ENCODE results near the gene HMCN2. TPM values are rescaled to one million over a fixed set of nuclear protein-coding genes. Genes with fewer than 3 reads are reported as not detected.
A peak's percentile ranks its signal among the peaks of the same experiment; 100 is the strongest.

The HMCN2 gene
- total RNA-seq, 2 experiments from 2014 or later: not detected

DNA sequence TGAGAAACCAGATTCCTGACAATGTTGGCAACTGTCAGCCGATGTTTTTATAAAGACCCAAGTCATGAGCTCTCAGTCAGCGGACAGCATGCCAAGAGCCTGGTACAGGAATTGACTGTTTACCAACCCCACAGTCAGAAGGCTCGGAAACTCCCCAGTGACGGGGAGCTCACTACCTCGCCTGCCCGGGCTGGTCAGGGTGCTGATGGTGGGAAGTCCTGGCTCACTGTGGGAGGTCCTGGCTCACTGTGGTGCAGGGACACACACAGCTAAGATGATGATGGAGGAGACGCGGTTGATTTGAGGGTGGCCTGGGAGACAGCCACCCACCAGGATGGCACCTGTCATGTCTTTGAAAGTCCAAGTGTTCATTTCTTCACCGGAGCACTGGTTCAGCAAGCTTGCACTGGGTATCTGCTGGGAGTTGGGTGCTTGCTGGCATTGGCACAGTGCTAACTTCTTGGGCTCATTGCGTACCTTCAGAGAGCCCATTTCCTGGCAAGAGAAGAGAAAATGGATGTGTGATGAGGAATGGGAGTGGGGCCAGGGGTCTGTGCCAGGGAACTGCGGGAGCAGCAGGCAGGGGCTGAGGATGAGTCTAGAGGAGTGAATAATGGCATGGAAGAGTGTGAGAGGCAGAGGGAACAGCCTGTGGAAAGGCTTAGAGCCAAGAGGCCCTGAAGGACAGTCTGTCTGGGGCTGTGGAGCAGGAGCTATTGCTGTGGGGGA lies 194.5 kb downstream of the HMCN2 start:
- Histone ChIP-seq H3K79me2 (ENCODE audit: insufficient read depth, low read depth, low read length) (no peaks in the 10 kb centered on the region), H3K4me3 (ENCODE audit: low read depth, low read length, poor library complexity, severe bottlenecking) (no peak overlapping the region), H3K9me3 (ENCODE audit: low read length) (no peaks in the 10 kb centered on the region), H4K20me1 (ENCODE audit: insufficient read depth, low read length) (no peaks in the 10 kb centered on the region), H3K4me1 (ENCODE audit: insufficient read depth, low read length, poor library complexity, severe bottlenecking) (no peaks in the 10 kb centered on the region), H2AFZ (ENCODE audit: low read length) (no peak overlapping the region), H3K9me2 (ENCODE audit: insufficient read depth, low read length) (no peaks in the 10 kb centered on the region), H3K36me3 (ENCODE audit: insufficient read depth, low read length) (no peaks in the 10 kb centered on the region), H3K4me2 (ENCODE audit: low read length) (no peak overlapping the region), H3K27ac (ENCODE audit: low read depth, low read length, poor library complexity, severe bottlenecking) (no peak overlapping the region)
- no peak for DNase-seq (ENCODE audit: low spot score)
- CTCF ChIA-PET (ENCODE audit: unreplicated experiment): interaction anchor here (0.7 kb wide), 1 partner anchor 58 kb away, joined by 3 read pairs; no protein-coding TSS in a partner anchor
- TF ChIP-seq, protein P1, sequence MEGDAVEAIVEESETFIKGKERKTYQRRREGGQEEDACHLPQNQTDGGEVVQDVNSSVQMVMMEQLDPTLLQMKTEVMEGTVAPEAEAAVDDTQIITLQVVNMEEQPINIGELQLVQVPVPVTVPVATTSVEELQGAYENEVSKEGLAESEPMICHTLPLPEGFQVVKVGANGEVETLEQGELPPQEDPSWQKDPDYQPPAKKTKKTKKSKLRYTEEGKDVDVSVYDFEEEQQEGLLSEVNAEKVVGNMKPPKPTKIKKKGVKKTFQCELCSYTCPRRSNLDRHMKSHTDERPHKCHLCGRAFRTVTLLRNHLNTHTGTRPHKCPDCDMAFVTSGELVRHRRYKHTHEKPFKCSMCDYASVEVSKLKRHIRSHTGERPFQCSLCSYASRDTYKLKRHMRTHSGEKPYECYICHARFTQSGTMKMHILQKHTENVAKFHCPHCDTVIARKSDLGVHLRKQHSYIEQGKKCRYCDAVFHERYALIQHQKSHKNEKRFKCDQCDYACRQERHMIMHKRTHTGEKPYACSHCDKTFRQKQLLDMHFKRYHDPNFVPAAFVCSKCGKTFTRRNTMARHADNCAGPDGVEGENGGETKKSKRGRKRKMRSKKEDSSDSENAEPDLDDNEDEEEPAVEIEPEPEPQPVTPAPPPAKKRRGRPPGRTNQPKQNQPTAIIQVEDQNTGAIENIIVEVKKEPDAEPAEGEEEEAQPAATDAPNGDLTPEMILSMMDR (conservative IDR thresholded peaks at IDR 0.05; ENCODE audit: low read length): no peak
- no peak for TF ChIP-seq EZH2phosphoT487 (IDR thresholded peaks at IDR 0.05; ENCODE audit: borderline replicate concordance, low read depth, low read length)
- POLR2A ChIA-PET: interaction anchor here (0.6 kb wide), 1 partner anchor 227 kb away, joined by 6 read pairs; no protein-coding TSS in a partner anchor
- intact Hi-C loops (cut with micrococcal nuclease; ENCODE audit: unreplicated experiment): loop anchor here (5.0 kb wide), 1 partner anchor 402 kb away; no protein-coding TSS in a partner anchor
- BruUV-seq (replicated peaks): no TSS peak

DNA sequence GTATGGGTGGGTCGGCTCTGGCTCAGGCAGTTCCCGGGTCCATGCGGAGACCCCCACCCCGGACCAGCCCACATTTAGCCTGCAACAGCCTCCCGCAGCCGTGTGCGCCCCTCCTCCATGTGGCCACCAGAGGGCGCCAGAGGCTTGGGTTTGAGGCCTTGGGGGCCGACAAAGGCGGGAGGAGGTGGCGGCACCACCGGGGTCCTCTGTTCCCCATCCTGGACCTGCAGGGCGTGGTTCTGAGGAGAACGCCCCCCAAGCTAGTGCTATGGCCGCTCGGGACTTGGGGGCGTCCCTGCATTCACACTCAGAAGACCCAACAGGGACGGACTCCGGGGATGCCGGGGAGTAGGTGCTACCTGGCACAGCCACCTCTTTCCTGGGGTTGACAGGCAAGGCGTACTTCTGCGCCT lies 195.7 kb downstream of the HMCN2 start:
- no peak for TF ChIP-seq EZH2phosphoT487 (IDR thresholded peaks at IDR 0.05; ENCODE audit: borderline replicate concordance, low read depth, low read length)
- TF ChIP-seq, protein P1 (conservative IDR thresholded peaks at IDR 0.05; ENCODE audit: low read length): peak; percentile 79
- peak; percentile 66 for DNase-seq (ENCODE audit: low spot score)
- Histone ChIP-seq H3K79me2 (ENCODE audit: insufficient read depth, low read depth, low read length) (no peaks in the 10 kb centered on the region), H3K9me3 (ENCODE audit: low read length) (no peaks in the 10 kb centered on the region), H3K4me2 (ENCODE audit: low read length) (no peak overlapping the region), H2AFZ (ENCODE audit: low read length) (no peak overlapping the region), H3K4me3 (ENCODE audit: low read depth, low read length, poor library complexity, severe bottlenecking) (no peak overlapping the region), H3K4me1 (ENCODE audit: insufficient read depth, low read length, poor library complexity, severe bottlenecking) (no peaks in the 10 kb centered on the region), H3K36me3 (ENCODE audit: insufficient read depth, low read length) (no peaks in the 10 kb centered on the region), H3K9me2 (ENCODE audit: insufficient read depth, low read length) (no peaks in the 10 kb centered on the region), H3K27ac (ENCODE audit: low read depth, low read length, poor library complexity, severe bottlenecking) (no peak overlapping the region), H4K20me1 (ENCODE audit: insufficient read depth, low read length) (no peaks in the 10 kb centered on the region)
- BruUV-seq (replicated peaks): no TSS peak
- intact Hi-C loops (cut with micrococcal nuclease; ENCODE audit: unreplicated experiment): loop anchor here (1.0 to 5.0 kb wide), 2 partner anchors 221 to 401 kb away; no protein-coding TSS in a partner anchor
- ChIA-PET CTCF (ENCODE audit: unreplicated experiment) (interaction anchor here (0.6 to 0.7 kb wide), 2 partner anchors 22 to 57 kb away, joined by 3 to 4 read pairs; no protein-coding TSS in a partner anchor), POLR2A (interaction anchor here (0.5 to 0.6 kb wide), 3 partner anchors 131 to 277 kb away, joined by 3 to 7 read pairs (median 3); no protein-coding TSS in a partner anchor)

- H3K4me1 ChIP-seq (ENCODE audit: insufficient read depth, low read length, poor library complexity, severe bottlenecking): no peaks in the 10 kb centered on the region
- H3K27ac ChIP-seq (ENCODE audit: low read depth, low read length, poor library complexity, severe bottlenecking): no peak overlapping the region
- no peaks in the 10 kb centered on the region for H3K9me2 ChIP-seq (ENCODE audit: insufficient read depth, low read length)
- no TSS peak for BruUV-seq (replicated peaks)
- no peak for DNase-seq (ENCODE audit: low spot score)
- no peak for TF ChIP-seq EZH2phosphoT487 (IDR thresholded peaks at IDR 0.05; ENCODE audit: borderline replicate concordance, low read depth, low read length)
- TF ChIP-seq, protein P1 (conservative IDR thresholded peaks at IDR 0.05; ENCODE audit: low read length): no peak
- no peaks in the 10 kb centered on the region for H3K9me3 ChIP-seq (ENCODE audit: low read length)
- no peak overlapping the region for H3K4me3 ChIP-seq (ENCODE audit: low read depth, low read length, poor library complexity, severe bottlenecking)
- H3K79me2 ChIP-seq (ENCODE audit: insufficient read depth, low read depth, low read length): no peaks in the 10 kb centered on the region
- intact Hi-C loops (cut with micrococcal nuclease; ENCODE audit: unreplicated experiment): loop anchor here (1.0 to 5.0 kb wide), 2 partner anchors 221 to 401 kb away; no protein-coding TSS in a partner anchor
- H2AFZ ChIP-seq (ENCODE audit: low read length): no peak overlapping the region
- H3K36me3 ChIP-seq (ENCODE audit: insufficient read depth, low read length): no peaks in the 10 kb centered on the region
- CTCF ChIA-PET (ENCODE audit: unreplicated experiment): no interaction called here
- no peak overlapping the region for H3K4me2 ChIP-seq (ENCODE audit: low read length)
- H4K20me1 ChIP-seq (ENCODE audit: insufficient read depth, low read length): no peaks in the 10 kb centered on the region
- POLR2A ChIA-PET: no interaction called here
Observed at GRCh38 chr9:130461731-130462130, 196.2 kb downstream of the HMCN2 start.

Measured in OCI-LY7 (cell line).